NT2/D1 (cell line): Measurements from ENCODE around the gene NCKIPSD.

Source experiments
- DNase-seq: peaks from one replicate; pipeline ENCODE4 v3.0.0-alpha.2; 2011; ENCODE audit warnings: low read depth, low spot score
- H3K27me3 ChIP-seq: 2 replicates; pipeline ENCODE4 v1.6.0; 2011; ENCODE audit warnings: mild to moderate bottlenecking; ENCODE audit not compliant: insufficient read length, insufficient read depth
- H3K36me3 ChIP-seq: 2 replicates; pipeline ENCODE4 v1.6.1; 2011; ENCODE audit warnings: mild to moderate bottlenecking, low read length, mixed read lengths; ENCODE audit not compliant: insufficient read depth, insufficient read length
- H3K4me1 ChIP-seq: 2 replicates; pipeline ENCODE4 v1.5.1; 2011; ENCODE audit not compliant: insufficient read depth, insufficient read length
- H3K4me3 ChIP-seq: 2 replicates; pipeline ENCODE4 v1.5.1; 2011; ENCODE audit warnings: low read depth; ENCODE audit not compliant: insufficient read length
- H3K9ac ChIP-seq: 2 replicates; pipeline ENCODE4 v1.6.0; 2011; ENCODE audit warnings: low read depth; ENCODE audit not compliant: insufficient read length
- H3K9me3 ChIP-seq: 2 replicates; pipeline ENCODE4 v1.5.1; 2011; ENCODE audit warnings: mild to moderate bottlenecking, low read length; ENCODE audit not compliant: insufficient read depth
- SUZ12 ChIP-seq: IDR thresholded peaks from 2 replicates; pipeline ENCODE4 v1.6.1; 2011; ENCODE audit not compliant: insufficient read length, insufficient read depth; ENCODE audit errors: extremely low read depth
- YY1 ChIP-seq: IDR thresholded peaks from 2 replicates; pipeline ENCODE4 v1.6.1; 2011; ENCODE audit not compliant: insufficient read length, insufficient read depth
- ZNF274 ChIP-seq: IDR thresholded peaks from 2 replicates; pipeline ENCODE4 v1.6.1; 2011; ENCODE audit warnings: mild to moderate bottlenecking, low read depth, low read length

NCKIPSD gene

DNA sequence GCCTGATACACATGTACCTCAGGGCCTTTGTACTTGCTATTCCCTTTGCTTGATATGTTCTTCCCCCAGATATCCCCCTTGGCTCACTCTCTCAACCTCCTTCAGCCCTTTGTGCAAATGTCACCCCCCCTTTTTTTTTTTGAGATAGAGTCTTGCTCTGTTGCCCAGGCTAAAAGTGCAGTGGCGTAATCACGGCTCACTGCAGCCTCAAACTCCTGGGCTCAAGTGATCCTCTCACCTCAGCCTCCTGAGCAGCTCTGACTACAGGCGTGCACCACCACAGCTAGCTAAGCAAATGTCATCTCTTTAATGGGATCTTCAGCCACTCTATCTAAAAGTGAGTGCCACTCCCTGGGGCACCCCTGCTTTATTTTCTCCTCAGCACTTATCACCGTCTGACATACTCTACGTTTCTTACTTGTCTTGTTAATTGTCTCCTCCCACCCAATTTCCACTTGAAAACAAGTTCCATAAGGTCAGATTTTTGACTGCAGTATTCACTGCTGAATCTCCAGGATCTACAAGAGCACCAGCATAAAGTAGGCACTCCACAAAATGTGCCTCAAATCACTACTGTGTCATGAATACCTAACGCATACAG, 16.7 kb upstream of the NCKIPSD start:
- Histone ChIP-seq H3K36me3 (peaks cover 68% of the 10 kb centered on the region), H3K27me3 (no peaks in the 10 kb centered on the region), H3K4me3 (no peak overlapping the region), H3K9ac (no peak overlapping the region), H3K4me1 (peaks cover 7% of the 10 kb centered on the region), H3K9me3 (no peaks in the 10 kb centered on the region)
- TF ChIP-seq SUZ12, result no peak
- TF ChIP-seq ZNF274, result no peak
- TF ChIP-seq YY1, result no peak
- DNase-seq, result no peak

DNA sequence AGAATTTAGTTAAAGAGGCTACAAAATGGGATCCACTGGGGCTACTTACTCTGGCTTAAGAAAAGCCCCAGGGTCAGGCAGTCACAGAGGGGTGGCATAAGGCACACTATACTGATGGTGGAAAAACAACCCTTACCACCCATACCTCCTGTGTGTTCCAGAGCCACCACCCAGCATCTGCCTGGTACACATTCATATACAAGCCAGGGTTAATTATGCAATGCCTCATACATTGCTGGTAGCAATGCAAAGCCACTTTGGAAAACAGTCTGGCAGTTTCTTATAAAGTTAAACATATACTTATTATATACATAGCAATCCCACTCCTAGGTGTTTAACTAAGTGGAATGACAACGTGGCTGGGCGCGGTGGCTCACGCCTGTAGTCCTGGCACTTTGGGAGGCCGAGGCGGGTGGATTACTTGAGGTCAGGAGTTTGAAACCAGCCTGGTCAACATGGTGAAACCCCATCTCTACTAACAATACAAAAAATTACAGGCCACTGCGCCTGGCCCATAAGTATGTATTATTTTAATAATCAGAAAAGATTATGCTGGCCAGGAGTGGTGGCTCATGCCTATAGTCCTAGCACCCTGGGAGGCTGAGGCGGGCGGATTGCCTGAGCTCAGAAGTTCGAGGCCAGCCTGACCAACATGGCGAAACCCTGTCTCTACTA, 15.2 kb upstream of the NCKIPSD start:
- Histone ChIP-seq H3K9ac (no peak overlapping the region), H3K4me3 (no peak overlapping the region), H3K27me3 (no peaks in the 10 kb centered on the region), H3K36me3 (peaks cover 60% of the 10 kb centered on the region), H3K4me1 (peaks cover 7% of the 10 kb centered on the region), H3K9me3 (no peaks in the 10 kb centered on the region)
- no peak for TF ChIP-seq SUZ12
- no peak for TF ChIP-seq YY1
- TF ChIP-seq ZNF274, result no peak
- DNase-seq, result no peak

DNA sequence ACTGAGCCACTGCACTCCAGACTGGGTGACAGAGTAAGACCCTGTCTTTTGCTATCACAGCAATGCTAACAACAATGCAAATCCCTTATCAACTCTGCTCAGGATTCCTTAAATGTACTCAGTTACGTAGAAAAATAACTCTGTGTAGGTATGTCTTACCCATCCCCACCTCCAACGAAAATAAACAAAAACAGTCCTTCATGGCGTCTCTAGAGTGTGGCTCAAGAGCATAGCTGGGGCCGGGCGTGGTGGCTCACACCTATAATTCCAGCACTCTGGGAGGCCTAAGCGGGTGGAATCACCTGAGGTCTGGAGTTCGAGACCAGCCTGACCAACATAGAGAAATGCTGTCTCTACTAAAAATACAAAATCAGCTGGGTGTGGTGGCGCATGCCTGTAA, 13.2 kb upstream of the NCKIPSD start:
- H3K4me3 ChIP-seq, result no peak overlapping the region
- H3K9ac ChIP-seq, result no peak overlapping the region
- H3K4me1 ChIP-seq, result peaks cover 17% of the 10 kb centered on the region
- peaks cover 65% of the 10 kb centered on the region for H3K36me3 ChIP-seq
- DNase-seq, result no peak
- H3K9me3 ChIP-seq, result no peaks in the 10 kb centered on the region
- H3K27me3 ChIP-seq, result no peaks in the 10 kb centered on the region
- TF ChIP-seq YY1 (no peak), SUZ12 (no peak), ZNF274 (no peak)

DNA sequence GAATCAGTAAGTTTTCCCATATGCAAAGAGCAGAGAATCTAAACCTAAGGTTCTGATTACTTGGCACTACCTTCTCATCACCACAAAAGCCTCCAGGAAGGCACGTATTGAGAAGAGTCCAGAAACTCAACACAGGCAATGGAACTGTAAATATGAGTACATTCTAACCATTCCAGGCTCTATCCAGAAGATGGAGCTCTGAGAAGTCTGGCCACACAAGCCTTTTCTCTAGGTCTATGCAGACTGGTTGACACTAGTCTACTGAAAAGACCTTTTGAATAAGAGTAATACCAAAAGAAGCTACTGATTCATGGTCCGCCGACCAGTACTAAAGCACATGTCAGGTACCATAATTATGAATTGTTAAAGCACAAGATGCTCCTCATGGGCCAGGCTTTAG, 12.2 kb upstream of the NCKIPSD start:
- TF ChIP-seq YY1, result no peak
- no peak for TF ChIP-seq SUZ12
- no peak for TF ChIP-seq ZNF274
- H3K4me3 ChIP-seq, result no peak overlapping the region
- H3K27me3 ChIP-seq, result no peaks in the 10 kb centered on the region
- peaks cover 74% of the 10 kb centered on the region for H3K36me3 ChIP-seq
- no peaks in the 10 kb centered on the region for H3K9me3 ChIP-seq
- peaks cover 20% of the 10 kb centered on the region for H3K4me1 ChIP-seq
- DNase-seq, result no peak
- no peak overlapping the region for H3K9ac ChIP-seq

DNA sequence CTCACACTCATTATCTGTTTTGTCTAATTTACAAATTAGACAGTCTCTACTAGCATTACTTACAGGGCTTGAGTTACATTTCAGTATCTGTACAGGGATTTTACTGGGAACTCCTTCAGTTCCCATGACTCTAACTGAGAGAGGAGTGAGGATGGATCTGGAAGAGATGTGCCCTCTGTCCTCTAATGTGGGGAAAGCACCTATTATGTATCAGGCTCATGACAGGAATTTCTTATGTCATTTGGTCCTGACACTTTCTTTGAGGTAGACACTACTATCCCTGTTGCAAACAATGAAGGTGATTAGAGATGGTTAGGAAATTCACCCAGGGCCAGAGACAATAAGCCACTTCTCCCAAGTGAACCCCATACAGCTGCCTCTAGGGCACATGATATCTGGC, 10.9 kb upstream of the NCKIPSD start:
- Histone ChIP-seq H3K4me3 (no peak overlapping the region), H3K4me1 (peaks cover 15% of the 10 kb centered on the region), H3K9me3 (no peaks in the 10 kb centered on the region), H3K9ac (no peak overlapping the region), H3K36me3 (peaks cover 77% of the 10 kb centered on the region), H3K27me3 (no peaks in the 10 kb centered on the region)
- DNase-seq, result no peak
- TF ChIP-seq ZNF274 (no peak), YY1 (no peak), SUZ12 (no peak)

DNA sequence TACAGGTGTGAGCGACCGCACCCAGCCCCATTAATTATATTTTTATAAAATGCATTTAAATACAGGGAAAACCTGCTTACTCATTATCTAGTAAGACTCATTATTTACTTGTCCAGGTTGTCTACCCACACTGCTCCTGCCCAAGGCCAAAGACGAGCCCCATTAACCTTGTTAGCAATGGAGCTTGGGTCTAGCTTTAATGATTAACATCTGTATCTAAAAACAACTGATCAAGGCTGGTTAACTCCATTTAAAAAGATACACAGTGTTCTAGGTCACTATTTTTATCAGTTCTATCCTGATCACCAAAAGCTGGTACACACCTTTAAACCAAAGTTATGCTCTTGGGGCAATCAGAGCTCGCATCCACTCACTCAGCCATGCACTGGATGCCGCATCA, 10.4 kb upstream of the NCKIPSD start:
- Histone ChIP-seq H3K4me3 (no peak overlapping the region), H3K9ac (no peak overlapping the region), H3K36me3 (peaks cover 81% of the 10 kb centered on the region), H3K27me3 (no peaks in the 10 kb centered on the region), H3K9me3 (no peaks in the 10 kb centered on the region), H3K4me1 (peaks cover 15% of the 10 kb centered on the region)
- no peak for DNase-seq
- TF ChIP-seq ZNF274, result no peak
- TF ChIP-seq YY1, result no peak
- TF ChIP-seq SUZ12, result no peak

DNA sequence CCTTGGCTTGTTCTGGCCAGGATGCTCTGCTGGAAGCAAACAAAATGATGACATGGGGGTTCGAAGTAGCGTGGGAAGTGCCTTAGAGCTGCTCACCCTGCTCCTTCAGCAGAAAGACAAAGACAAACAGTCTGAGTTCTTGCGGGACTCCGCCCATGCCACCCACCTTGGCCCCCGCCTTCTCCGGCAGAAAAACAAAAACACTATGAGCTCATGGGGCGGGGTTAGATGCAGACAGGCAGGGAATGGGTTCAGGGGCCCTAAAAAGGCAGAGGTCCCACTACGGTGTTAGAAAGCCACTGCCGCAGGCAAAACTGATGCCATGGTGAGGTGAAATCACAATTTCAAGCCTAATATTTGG, 9.7 kb upstream of the NCKIPSD start:
- peaks cover 15% of the 10 kb centered on the region for H3K4me1 ChIP-seq
- TF ChIP-seq SUZ12, result no peak
- no peak for TF ChIP-seq YY1
- TF ChIP-seq ZNF274, result no peak
- peak overlapping the region; percentile 79 for H3K9ac ChIP-seq
- H3K4me3 ChIP-seq, result peak overlapping the region; percentile 31
- no peaks in the 10 kb centered on the region for H3K9me3 ChIP-seq
- H3K36me3 ChIP-seq, result peaks cover 84% of the 10 kb centered on the region
- peak; percentile 91 for DNase-seq
- no peaks in the 10 kb centered on the region for H3K27me3 ChIP-seq
